Measurements from ENCODE around the gene ACER3. TPM values are rescaled to one million over a fixed set of nuclear protein-coding genes. Genes with fewer than 3 reads are reported as not detected.

ACER3 gene
- total and polyA plus RNA-seq, 2 of the 4 experiments (the other 2 are of a cell fraction), result 3.5 to 10.0 TPM

DNA sequence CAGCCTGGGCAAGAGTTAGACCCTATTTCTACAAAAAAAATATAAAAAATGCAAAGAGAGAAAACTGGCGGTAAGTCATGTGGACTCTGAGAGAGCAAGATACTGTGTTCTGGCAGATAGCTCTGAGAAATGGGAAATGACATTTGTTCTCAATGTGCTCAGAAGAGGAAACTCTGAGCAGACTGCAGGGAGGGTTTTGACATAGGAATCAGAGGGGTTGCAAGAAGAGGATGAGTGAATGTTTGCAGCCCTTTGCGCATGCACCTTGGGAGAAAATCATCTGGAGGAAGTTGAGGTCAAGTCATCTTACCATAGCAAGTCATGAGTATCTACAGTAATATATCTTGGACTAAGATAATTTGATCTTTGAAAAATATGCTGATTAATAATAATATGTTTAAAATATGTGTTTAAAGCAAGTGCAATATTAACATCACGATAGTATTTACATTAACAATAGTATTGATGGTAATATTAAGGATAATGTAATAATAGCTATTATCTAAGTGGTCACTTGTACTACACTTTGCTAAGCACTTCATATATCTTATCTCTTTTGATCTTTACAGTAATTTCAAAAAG is 2.6 kb downstream of the ACER3 start:
- CTCF ChIA-PET, result no interaction called here
- no peak overlapping the region for H2BK15ac ChIP-seq (ENCODE audit: low read depth, low read length)

More for the DNA sequence above, 2.6 kb downstream of the ACER3 start:
- no peak overlapping the region for H4K91ac ChIP-seq (ENCODE audit: insufficient read depth, low read depth, low read length)
- no peak for ATAC-seq (ENCODE audit: low read depth)
- no peaks in the 10 kb centered on the region for H3K27me3 ChIP-seq (ENCODE audit: control insufficient read depth, insufficient read depth, low read length)
- H3K9me1 ChIP-seq (ENCODE audit: insufficient read depth, low read length), result peaks cover 7% of the 10 kb centered on the region; the same call in 1 of the 2 replicates
- H3K4me1 ChIP-seq (ENCODE audit: control insufficient read depth, insufficient read depth, low read length), result peaks cover 6% of the 10 kb centered on the region
- no peak overlapping the region for H3K27ac ChIP-seq (ENCODE audit: insufficient read depth, low read length)
- H2BK20ac ChIP-seq (ENCODE audit: low read depth, low read length), result no peak overlapping the region
- H3K23ac ChIP-seq (ENCODE audit: low read depth, low read length), result no peak overlapping the region
- no peak overlapping the region for H2AK9ac ChIP-seq (replicated peaks; ENCODE audit: low read depth, low read length, poor library complexity)
- H2AK5ac ChIP-seq (ENCODE audit: low read depth, low read length), result no peak overlapping the region
- H4K20me1 ChIP-seq (ENCODE audit: insufficient read depth, low read length), result no peaks in the 10 kb centered on the region
- in situ Hi-C loops (cut with MboI; ENCODE audit: low sequenced_read_pairs), result no loop called here
- POLR2A ChIA-PET (ENCODE audit: unreplicated experiment), result no interaction called here
- no peak overlapping the region for H2AFZ ChIP-seq (replicated peaks; ENCODE audit: low read length, poor library complexity)
- no peak overlapping the region for H4K8ac ChIP-seq (ENCODE audit: low read depth in 2 of 2, low read length in 2 of 2)
- no peak overlapping the region for H2BK5ac ChIP-seq (ENCODE audit: low read depth, low read length, poor library complexity, severe bottlenecking)
- no peaks in the 10 kb centered on the region for H3K36me3 ChIP-seq (ENCODE audit: control insufficient read depth, insufficient read depth, low read length)
- H3K4me3 ChIP-seq (ENCODE audit: insufficient read depth, low read depth, low read length), result no peak overlapping the region
- H3K9me3 ChIP-seq (ENCODE audit: control insufficient read depth, insufficient read depth, low read length), result no peaks in the 10 kb centered on the region
- no peak overlapping the region for H3K18ac ChIP-seq (ENCODE audit: low read depth, low read length)
- H3K79me1 ChIP-seq (ENCODE audit: low read depth in 1 of 2, low read length in 2 of 2), result peaks cover 8 to 13% of the 10 kb centered on the region in 2 experiments
- H3K4me2 ChIP-seq (ENCODE audit: low read depth, low read length), result no peak overlapping the region
- H2BK120ac ChIP-seq (ENCODE audit: low read depth, low read length), result no peak overlapping the region
- H3K56ac ChIP-seq (ENCODE audit: extremely low read depth, insufficient read depth, low read length), result no peak overlapping the region
- dilution Hi-C loops (cut with HindIII; ENCODE audit: low sequenced_read_pairs, unreplicated experiment), result no loop called here
- no peak overlapping the region for H3K4ac ChIP-seq (ENCODE audit: low read depth, low read length)
- TF ChIP-seq BHLHE40 (IDR thresholded peaks at IDR 0.05; ENCODE audit: low read depth, low read length), result no peak
- no peak for TF ChIP-seq ELK1 (IDR thresholded peaks at IDR 0.05; ENCODE audit: borderline replicate concordance, low read depth, low read length)
- no peak for TF ChIP-seq MXI1 (IDR thresholded peaks at IDR 0.05; ENCODE audit: borderline replicate concordance, low read depth, low read length)
- no peak for TF ChIP-seq CHD1 (IDR thresholded peaks at IDR 0.05; ENCODE audit: low read depth, low read length)
- no peak for TF ChIP-seq MAFK (IDR thresholded peaks at IDR 0.05; ENCODE audit: low read depth, low read length)
- no peak for TF ChIP-seq SMC3 (IDR thresholded peaks at IDR 0.05; ENCODE audit: low read depth, low read length)
- no peak overlapping the region for H3K14ac ChIP-seq (replicated peaks; ENCODE audit: low read depth, low read length)
- H4K5ac ChIP-seq (ENCODE audit: low read depth, low read length), result no peak overlapping the region
- DNase-seq, result no peak
- H3K9ac ChIP-seq (ENCODE audit: low read depth, low read length), result no peak overlapping the region
- intact Hi-C loops (cut with micrococcal nuclease), result loop anchor here (5.0 kb wide), 1 partner anchor 51 kb away; no protein-coding TSS in a partner anchor
- WGBS, 2 experiments (ENCODE audit: extremely low coverage in 2 of 2, insufficient read length in 1 of 2), result no CpG with 5 or more reads among the region's 3 CpGs
- no TSS peak for BruUV-seq (replicated peaks)
